Stimulated activated CD4-positive, alpha-beta T cell treated with anti-CD3 and anti-CD28 coated beads, TNF-alpha, amount 100 ng/mL, for 24 hours (primary cell): ENCODE measurements around the gene C16orf46.

Experiments used
- DNase-seq, 3 experiments: peaks; one replicate each; pipeline ENCODE4 v3.0.0-alpha.2; 2020; ENCODE audit warnings: low read depth in 3 of 3

Gene C16orf46

DNA sequence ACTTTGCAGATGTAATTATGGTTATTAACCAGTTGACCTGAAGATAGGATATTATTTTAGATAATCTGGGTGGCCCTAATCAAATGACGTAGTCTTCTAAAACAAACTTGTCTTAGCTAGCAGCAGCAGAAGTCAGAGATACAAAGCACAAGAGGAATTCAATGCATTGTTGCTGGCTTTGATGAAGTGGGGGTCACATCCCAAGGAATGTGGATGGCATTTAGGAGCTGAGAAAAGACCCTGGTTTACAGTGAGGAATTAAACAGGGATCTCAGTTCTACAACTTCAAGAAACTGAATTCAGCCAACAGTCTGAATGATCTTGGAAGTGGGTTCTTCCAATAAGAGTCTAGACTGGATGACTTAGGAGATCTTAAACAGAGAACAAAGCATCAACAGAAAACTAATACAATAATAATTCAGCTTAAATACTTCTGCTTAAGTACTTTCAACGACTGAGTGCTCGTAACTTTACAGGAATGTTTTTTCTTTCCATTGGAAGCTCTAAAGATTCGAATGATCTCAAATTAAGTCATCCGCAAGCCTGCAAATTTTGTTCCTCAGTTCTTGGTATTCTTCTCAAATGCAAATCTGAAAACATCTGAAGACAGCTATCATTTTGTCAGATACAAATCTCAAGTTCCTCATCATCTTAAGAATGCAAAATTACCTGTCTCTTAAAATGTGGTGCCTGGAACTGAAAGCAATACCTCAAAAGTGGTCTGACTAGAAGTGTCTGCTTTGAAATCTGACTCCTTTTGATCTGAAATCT, 3.3 kb downstream of the C16orf46 start:
- DNase-seq = no peak

DNA sequence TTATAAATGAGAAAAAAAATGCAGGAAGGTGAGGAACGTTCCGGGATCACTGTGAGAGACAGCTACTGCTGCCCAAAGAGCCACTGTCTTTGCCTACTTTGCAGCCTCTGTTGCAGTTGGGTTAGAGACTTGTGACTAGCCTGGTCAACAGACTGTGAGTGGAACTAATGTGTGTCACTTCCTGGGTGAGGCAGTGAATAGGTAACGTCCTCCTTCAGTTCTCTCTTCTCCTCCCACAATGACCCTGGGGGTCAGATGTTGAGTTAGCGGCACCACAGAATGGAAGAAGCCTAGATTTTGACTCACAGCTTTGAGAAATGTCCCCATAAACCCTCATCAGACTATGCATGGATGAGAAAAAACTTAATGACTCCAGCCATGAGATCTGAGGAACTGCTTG, 5.2 kb downstream of the C16orf46 start:
- DNase-seq = no peak

- DNase-seq = no peak
Measured at GRCh38 chr16:81070979-81071378, 6.1 kb downstream of the C16orf46 start.

- DNase-seq = no peak
Measured at GRCh38 chr16:81069063-81069462, 8.0 kb downstream of the C16orf46 start.

DNA sequence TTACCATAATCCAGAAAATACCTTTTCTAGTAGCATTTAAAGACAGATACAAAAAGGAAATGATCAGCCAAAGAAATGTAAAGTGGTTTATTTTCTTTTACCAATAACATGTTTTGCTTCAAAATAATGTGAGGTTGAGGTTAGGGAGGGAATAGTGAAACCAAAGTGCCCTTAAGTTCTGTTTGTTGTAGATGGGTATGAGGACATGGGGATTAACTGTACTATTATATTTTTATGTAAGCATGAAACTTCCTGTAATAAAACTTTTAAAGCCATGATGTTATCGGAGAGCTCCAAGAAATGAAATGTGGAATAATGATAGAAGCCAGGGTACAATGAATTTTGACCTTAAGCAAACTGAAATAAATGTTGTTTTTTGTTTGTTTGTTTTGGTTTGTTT, 9.9 kb downstream of the C16orf46 start:
- no peak for DNase-seq

DNA sequence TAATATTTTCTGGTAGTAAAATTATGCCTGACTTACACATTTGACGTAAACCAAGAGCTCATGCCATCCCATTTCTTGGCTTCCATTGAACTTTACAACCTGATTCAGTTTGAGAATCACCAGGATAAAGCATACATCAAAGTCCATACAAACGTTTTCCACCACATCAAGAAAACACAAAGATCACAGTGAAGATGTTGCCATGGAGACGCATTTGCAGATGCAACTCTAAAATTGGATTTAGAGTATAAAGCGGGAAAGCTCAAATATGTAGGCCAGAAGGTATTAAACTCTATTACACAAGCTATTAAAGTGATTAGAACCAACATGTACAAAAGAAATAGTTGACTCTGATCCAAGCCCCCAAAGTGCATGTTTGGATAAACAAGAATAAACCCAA, 10.4 kb downstream of the C16orf46 start:
- DNase-seq = no peak

DNA sequence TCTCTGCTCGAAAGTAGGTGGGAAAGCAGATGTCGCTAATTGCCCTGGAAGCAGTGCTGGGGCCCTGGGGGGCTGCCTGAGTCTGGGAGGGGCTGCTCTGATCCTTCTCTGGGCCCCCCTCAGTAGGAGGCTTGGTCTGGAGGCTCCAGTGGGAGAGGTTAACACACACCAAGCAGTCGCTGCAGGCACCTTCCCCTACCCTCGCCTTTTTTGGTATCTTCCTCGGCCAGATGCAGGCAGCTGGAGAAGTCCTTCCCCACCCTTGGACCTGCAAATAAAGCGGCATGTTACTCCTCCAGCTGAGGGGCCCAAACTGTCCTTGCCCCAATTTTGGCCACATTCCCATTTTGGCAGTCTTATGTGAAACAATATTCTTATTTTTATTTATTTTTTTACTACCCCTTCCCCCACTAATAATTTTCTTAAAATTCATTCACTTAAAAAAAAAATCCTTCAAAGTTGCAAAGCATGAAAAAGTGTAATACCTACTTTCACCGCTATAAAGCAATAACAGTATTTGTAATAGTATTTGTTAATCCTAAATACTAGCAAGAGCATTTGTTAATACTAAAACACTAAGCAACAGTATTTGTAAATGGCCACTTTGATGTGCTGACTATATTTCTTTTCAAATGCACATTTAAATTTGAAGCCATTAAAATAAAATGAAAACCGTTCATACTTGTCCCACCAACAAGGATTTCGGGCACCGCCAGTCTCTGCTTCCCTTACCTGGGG, 15.0 kb downstream of the C16orf46 start:
- no peak for DNase-seq

DNA sequence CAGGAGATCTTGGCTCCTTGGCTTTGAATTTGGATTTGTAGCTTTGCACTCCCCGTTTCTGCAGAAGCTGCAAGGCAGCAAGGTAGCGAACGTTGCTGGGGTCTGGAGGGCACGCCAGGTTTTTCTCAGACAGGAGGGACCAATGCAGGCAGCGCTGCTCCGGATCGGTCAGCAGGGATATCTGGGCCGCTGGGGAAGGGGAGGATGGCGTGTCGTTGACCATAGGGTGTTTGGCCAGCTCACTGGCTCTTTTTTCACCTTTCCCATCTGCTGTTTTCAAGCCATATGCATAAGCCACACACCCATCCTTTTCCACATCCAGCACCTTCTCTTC, 15.8 kb downstream of the C16orf46 start:
- no peak for DNase-seq

DNA sequence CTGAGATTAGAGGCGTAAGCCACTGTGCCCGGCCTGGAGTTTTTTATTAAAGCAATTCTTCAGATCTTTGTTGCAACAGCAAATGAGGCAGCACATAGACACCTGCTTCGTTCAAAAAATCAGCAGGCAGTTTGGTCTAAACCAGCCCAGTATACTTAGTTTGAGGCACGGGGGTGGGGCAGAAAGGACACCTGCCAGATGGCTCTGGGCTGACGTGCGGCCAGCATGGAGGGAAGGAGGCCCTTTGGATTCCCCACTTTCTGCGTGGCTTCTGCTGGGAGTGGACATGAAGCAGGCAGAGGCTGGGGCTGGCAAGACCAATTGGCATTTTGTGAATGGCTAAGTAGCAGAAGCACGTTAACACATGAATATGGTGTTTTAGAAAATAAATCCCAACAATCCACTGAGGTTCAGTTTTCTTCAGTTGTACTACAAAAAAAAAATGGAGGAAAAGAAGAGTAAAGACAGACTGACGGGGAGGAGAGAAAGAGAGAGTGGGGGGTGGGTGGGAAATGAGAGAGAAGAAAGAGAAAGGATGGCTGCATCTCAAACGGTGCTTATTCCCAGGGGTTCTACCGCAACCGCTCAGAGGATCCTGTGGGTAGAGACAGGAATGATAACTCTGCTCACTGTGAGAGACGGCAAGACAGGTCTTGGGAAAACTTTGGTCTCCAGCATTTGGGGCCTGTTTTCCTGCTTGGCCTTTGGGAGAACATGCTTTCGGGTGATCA, 16.3 kb downstream of the C16orf46 start:
- no peak for DNase-seq

DNA sequence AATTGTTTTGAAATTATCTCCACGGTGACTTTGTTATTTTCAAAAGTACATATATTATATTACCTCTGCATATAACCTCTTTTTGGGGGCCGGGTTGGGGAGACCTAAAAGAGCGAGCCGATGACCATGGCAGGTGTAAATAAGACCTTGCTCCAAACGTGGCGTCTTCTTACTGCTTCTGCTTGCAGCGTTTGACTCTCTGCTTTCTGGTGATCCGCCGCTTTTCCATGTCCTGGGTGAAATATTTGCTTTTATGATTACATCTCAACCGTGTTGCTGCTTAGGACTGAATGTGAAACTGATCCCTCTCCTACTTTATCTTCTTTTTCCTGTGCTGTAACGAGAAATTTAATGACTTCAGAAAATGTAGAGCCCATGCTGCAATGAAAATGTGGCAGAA, 23.3 kb downstream of the C16orf46 start:
- no peak for DNase-seq

GRCh38 chr16:81042821-81043220, 34.2 kb downstream of the C16orf46 start:
- DNase-seq = no peak

- DNase-seq = no peak
Measured at GRCh38 chr16:81041696-81042095, 35.3 kb downstream of the C16orf46 start.

DNA sequence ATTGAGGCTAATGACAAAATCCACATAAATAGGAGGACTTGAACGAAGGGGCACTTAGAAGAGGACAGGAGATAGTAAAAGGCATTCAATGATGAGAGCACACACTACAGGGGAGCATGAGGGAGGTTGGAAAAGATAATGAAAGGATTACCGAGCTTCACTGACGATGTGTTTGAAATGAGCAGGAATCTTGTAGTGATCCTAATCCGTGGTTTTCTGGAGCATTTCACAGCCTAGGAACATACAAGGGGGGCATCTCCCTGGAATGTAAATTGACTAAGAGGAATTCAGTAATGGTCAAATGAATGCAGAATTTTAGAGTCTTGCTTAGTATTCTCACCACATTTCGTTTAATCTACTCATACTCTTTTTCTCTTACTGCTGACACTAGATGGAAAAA, 36.2 kb downstream of the C16orf46 start:
- DNase-seq = no peak

DNA sequence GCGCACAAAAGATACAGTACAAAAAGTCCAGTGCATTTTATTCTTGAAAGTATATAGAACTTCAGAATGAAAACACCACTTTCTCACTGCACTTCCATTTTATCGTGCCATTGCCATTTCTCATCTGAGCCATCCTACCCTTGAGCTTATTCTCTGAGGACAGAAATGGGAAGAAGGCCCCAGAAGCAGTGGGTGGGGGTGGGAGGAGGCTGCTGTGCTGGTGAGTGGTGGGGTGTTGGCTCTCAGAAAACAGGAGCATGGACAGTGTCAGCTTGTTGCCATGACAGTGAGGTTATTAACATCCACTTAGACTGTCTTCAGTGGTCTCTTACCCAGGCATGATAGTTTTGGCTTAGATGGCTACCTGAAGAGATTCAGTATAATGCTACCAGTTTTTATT, 36.9 kb downstream of the C16orf46 start:
- DNase-seq = no peak

DNA sequence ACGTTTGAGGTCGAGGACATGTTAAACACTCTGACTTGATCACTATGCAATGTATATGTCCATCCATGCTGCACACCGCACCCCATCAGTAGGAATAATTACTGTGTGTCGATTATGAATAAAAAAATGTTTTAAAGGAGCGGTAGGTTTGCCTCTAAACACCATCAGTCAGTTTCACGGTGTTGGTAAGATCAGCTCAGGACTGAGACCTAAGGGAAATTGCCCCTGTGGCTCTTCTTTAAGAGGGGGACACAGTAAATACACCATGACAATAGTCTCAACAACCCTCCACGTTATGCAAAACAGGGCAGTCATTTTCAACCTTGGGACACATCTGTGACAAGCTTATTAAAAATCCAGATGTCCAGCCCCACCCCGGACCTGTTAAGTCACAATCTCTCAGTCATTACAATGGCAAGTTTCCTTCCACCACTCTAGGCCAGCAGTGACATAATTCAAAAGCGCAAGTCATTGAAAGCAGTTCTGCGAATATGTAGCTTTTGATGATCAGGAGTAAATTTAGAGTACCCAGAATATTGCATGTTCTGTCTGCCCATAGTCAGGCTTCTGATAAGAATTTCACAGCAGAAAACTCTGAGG, 40.2 kb downstream of the C16orf46 start:
- no peak for DNase-seq

DNA sequence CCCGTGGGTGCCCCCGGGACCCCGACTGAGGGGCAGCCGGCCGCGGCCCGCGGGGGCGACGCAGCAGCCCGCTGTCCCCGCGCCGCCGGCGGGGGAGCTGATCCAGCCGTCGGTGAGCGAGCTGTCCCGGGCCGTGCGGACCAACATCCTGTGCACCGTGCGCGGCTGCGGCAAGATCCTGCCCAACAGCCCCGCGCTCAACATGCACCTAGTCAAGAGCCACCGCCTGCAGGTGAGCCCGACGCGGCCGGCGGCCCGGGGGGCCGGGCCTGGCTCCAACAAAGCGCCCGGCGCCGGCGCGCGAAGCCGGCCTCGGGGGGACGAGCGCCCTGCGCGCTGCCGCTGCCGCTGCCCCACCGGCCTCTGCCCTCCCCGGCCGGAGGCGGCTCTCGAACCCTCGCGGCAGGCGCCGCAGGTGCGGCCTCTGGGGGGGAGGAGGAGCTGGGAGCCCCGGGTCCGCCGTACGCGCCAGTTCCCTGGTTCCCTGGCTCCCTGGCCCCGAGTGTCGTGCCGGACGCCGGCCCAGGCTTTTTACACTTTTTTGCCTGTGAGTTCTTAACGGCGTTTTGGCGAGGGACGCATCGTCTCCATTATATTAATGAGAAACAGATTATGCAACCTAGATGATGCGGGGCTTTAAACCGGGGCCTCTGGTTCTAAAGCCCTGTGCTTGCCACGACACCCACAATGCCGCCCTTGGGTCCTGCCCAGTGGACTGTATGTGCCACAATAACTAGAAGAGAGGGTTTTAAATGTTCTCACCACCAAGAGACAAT, 40.9 kb downstream of the C16orf46 start:
- DNase-seq = peak; percentile 8 to 37 (median 18)

DNA sequence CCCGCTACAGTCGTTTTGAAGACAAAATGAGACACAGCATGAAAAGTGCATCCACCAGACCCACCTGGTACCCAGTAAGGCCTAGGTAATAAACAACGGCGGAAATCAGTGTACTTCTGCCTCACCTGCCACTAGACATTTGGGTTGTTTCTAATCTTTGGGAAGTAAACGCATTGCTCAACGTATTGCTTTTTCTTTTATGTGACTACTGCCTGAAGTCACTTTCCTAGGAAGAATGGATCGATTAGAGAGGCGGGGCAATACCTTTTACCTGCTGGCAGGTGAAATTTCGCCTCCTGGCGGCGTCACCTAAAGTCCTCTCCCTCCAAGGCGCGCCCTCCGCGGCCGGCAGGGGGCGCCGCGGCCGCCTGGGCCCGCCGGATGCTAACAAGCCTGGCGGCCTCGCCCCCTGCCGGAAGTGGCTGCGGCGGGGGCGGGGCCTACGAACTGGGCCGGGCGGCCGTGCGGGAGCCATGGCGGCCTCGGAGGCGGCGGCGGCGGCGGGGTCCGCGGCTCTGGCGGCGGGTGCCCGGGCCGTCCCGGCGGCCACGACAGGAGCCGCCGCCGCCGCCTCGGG, 41.6 kb downstream of the C16orf46 start, which contains the start of gene ATMIN:
ATMIN (plus strand) TSS at position 445 of the 577 bp plus-strand sequence; CDS start at position 474, 29 bp downstream.
- DNase-seq = peak; percentile 74 to 83 (median 79)

DNA sequence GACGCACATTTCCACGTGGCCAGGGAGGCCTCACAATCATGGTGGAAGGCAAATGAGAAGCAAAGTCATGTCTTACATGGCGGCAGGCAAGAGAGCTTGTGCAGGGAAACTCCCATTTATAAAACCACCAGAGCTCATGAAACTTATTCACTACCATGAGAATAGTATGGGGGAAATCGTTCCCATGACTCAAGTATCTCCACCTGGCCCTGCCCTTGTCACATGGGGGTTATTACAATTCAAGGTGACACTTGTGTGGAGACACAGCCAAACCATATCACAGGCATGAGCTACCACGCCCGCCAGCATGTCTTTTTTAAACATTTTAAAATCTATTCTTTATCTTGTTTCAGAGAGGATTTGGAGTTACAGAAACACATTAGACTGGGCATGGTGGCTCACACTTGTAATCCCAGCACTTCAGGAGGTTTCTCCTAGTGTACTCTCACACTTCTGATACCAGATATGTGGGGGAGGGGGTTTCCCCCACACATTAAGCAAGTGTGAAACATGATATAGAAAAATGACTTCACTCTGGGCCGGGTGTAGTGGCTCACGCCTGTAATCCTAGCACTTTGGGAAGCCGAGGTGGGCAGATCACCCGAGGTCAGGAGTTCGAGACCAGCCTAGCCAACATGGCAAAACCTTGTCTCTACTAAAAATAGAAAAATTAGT, 47.0 kb downstream of the C16orf46 start:
- no peak for DNase-seq

DNA sequence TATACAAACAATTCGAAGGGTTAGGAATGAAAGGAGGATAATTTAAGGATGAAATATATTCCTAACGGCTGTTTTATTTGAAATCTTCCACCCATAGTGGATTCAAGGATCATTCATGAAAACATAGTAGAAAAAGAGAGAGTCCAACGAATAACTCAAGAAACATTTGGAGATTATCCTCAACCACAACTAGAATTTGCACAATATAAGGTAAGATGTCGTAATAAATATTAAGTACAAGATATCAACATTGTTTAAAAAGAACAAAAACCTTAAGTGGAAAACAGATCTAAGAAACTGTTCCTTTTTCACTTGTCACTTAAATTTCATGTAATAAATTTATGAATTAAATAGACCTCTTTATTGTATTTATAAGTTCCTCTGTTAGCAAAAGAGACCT, 50.6 kb downstream of the C16orf46 start:
- DNase-seq = no peak

DNA sequence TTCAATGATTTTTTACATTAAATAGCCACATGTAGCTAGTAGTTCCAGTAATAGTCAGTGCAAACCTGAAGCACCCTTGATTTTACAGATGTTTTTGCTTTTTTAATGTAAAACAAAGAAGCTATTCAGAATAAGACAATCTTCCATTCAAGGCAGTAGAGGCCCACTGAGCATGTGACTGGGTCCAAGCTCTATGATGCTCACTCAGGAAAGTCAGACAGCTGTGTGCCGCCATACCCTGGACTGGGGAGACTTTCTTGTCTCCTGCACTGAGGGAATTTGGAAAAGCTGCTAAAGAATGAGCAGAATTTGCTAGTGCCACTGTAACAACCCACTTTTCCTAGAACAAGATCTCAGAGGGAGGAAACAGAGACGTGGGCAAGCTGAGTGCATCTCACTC, 58.5 kb downstream of the C16orf46 start:
- DNase-seq = no peak

DNA sequence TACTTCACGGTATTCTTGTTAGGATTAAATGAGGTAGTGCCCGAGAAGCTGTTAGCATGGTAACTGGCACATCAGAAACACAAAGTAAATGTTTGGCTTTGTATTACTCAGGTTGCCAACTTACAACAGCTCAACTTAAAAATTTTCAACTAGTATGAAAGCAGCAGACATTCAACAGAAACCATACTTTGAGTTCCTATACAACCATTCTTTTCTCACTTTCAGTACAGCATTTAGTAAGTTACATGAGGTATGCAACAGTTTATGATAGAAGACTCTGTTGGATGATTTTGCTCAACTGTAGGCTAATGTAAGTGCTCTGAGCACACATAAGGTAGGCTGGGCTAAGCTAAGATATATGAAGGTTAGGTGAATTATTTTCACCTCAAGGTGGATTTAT, 62.4 kb downstream of the C16orf46 start:
- DNase-seq = no peak
